ENCODE results near the gene FER.
A peak's percentile ranks its signal among the peaks of the same experiment; 100 is the strongest.
"Not testable (repeated sequence)": the region's sequence is repeated elsewhere in the genome, so short reads cannot be mapped to it uniquely, and the experiment has no call there.

The FER gene

DNA sequence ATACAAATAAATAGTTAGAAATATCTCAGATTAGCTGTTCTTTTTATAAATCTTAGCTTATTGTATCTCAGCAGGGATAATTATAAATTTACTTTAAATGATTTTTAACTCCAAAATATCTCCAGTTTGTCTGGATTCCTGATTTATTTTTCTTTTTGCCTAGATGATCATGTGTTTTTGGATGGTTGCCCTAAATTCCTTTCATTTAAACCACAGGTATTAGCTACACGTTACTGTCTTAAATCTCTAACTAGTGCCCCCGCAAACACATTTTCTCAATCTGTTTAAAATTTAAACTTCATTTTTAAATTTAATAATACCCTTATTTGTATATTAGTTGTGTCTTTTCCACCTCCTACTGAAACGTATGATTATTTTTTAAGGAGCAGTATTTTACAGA is 5.6 kb downstream of the FER start:
- no peak for DNase-seq (ENCODE audit: low spot score)
- ChIA-PET POLR2A (ENCODE audit: low non-redundant PET) (no interaction called here), CTCF (interaction anchor here (0.7 kb wide), 1 partner anchor 603 kb away, joined by 3 read pairs; no protein-coding TSS in a partner anchor)
- TF ChIP-seq CTCF (conservative IDR thresholded peaks at IDR 0.05; ENCODE audit: low read depth) = no peak
- no peak overlapping the region for H3K27ac ChIP-seq

- CTCF ChIA-PET = no interaction called here
- POLR2A ChIA-PET (ENCODE audit: low non-redundant PET) = no interaction called here
- no peak overlapping the region for H3K27ac ChIP-seq
- no peak for TF ChIP-seq CTCF (conservative IDR thresholded peaks at IDR 0.05; ENCODE audit: low read depth)
- peak; percentile 53 for DNase-seq (ENCODE audit: low spot score)
Observed at GRCh38 chr5:108753877-108754276, 6.2 kb downstream of the FER start.

DNA sequence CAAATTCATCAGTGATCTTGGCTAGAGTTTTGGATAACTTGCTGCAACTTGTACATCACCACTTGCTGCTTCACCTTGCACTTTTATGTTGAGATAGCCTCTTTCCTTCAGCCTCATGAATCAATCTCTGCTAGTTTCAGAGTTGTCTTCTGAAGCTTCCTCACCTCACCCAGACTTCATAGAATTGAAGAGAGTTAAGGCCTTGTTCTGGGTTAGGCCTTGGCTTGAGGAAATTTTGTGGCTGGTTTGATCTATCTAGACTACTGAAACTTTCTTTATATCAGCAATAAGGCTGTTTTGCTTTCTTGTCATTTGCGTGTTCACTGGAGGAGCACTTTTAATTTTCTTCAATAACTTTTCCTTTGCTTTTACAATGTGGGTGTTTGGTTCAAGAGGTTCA is 12.8 kb downstream of the FER start:
- H3K27ac ChIP-seq = no peak overlapping the region
- CTCF ChIA-PET = no interaction called here
- no peak for TF ChIP-seq CTCF (conservative IDR thresholded peaks at IDR 0.05; ENCODE audit: low read depth)
- DNase-seq (ENCODE audit: low spot score) = no peak
- POLR2A ChIA-PET (ENCODE audit: low non-redundant PET) = no interaction called here

GRCh38 chr5:108762660-108763059 is 15.0 kb downstream of the FER start:
- no peak overlapping the region for H3K27ac ChIP-seq
- POLR2A ChIA-PET (ENCODE audit: low non-redundant PET) = no interaction called here
- DNase-seq (ENCODE audit: low spot score) = no peak
- TF ChIP-seq CTCF (conservative IDR thresholded peaks at IDR 0.05; ENCODE audit: low read depth) = no peak
- CTCF ChIA-PET = no interaction called here

- H3K27ac ChIP-seq = no peak overlapping the region
- POLR2A ChIA-PET (ENCODE audit: low non-redundant PET) = no interaction called here
- no peak for DNase-seq (ENCODE audit: low spot score)
- no peak for TF ChIP-seq CTCF (conservative IDR thresholded peaks at IDR 0.05; ENCODE audit: low read depth)
- CTCF ChIA-PET = no interaction called here
Observed at GRCh38 chr5:108763222-108763916, 15.7 kb downstream of the FER start.

DNA sequence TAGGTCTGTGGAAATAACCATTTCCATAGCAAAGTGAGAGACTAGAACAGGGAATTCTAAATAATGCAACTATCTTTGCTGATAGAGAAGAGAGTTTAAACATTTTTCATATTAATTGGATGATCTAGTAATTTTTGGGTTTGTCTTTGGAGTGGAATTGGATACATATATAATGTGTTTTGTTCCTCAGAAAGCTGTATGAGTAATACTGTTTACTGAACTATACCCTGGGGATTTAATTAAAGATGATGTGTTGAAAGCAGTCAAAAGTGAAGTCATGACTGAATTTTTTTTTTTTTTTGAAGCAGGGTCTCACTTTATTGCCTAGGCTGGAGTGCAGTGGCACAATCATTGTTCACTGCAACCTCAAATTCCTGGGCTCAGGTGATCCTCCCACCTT is 17.9 kb downstream of the FER start:
- no peak for TF ChIP-seq CTCF (conservative IDR thresholded peaks at IDR 0.05; ENCODE audit: low read depth)
- ChIA-PET CTCF (no interaction called here), POLR2A (ENCODE audit: low non-redundant PET) (no interaction called here)
- no peak overlapping the region for H3K27ac ChIP-seq
- no peak for DNase-seq (ENCODE audit: low spot score)

DNA sequence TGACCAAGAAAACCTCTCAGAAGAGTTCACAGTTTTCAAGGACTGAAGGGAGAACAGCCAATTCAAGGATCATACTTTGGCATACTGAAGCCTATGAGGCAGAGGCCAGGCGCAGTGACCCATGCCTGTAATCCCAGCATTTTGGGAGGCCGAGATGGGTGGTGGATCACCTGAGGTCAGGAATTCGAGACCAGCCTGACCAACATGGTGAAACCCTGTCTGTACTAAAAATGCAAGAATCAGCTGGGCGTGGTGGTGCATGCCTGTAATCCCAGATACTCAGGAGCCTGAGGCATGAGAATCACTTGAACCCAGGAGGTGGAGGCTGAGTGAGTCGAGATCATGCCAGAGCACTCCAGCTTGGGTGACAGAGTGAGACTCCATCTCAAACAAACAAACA is 19.2 kb downstream of the FER start:
- POLR2A ChIA-PET (ENCODE audit: low non-redundant PET); DNase-seq (ENCODE audit: low spot score); CTCF ChIA-PET: not testable (repeated sequence)

More for the DNA sequence above, 19.2 kb downstream of the FER start:
- not testable (repeated sequence) for H3K27ac ChIP-seq
